IMR-90 (cell line): ENCODE data around the gene TJP1. TPM values are rescaled to one million over a fixed set of nuclear protein-coding genes. Genes with fewer than 3 reads are reported as not detected.
"Not testable (repeated sequence)": the region's sequence is repeated elsewhere in the genome, so short reads cannot be mapped to it uniquely, and the experiment has no call there.

Experiments used
- ATAC-seq: fragments of 200-7000 bp; cut with Tn5 transposase; 2 replicates; pipeline ENCODE4 v1.9.1; 2020; ENCODE audit warnings: low read depth, mild to moderate bottlenecking, moderate library complexity
- BruUV-seq: library from RNA; stranded (reverse); fragments of 400-500 nt; replicated peaks from 2 replicates; lab custom pipeline; 2021; lab: Mats Ljungman, UMichigan
- CTCF ChIA-PET: fragments of 300-600 bp; formaldehyde crosslinking; extraction: SDS; loops from one replicate; lab custom pipeline; 2021; ENCODE audit warnings: antibody characterized with exemption; lab: Yijun Ruan, JAX
- POLR2A ChIA-PET: fragments of 300-600 bp; sonication (Branson Sonifier 250); formaldehyde crosslinking; loops from one replicate; lab custom pipeline; 2022; ENCODE audit warnings: antibody characterized with exemption; ENCODE audit not compliant: unreplicated experiment; lab: Charles Lee
- DNase-seq: peaks from one replicate; pipeline ENCODE4 v3.0.0; 2013
- H2AFZ ChIP-seq: replicated peaks from 2 replicates; pipeline ENCODE3; 2013; ENCODE audit warnings: low read length, mild to moderate bottlenecking; ENCODE audit not compliant: poor library complexity
- H2AK5ac ChIP-seq: 2 replicates; pipeline ENCODE4 v1.6.1; 2013; ENCODE audit warnings: low read depth, low read length, inconsistent platforms
- H2AK9ac ChIP-seq: replicated peaks from 2 replicates; pipeline ENCODE3; 2013; ENCODE audit warnings: mild to moderate bottlenecking, low read depth, low read length, moderate library complexity; ENCODE audit not compliant: poor library complexity
- H2BK120ac ChIP-seq: 2 replicates; pipeline ENCODE4 v1.6.1; 2013; ENCODE audit warnings: low read depth, low read length, inconsistent platforms
- H2BK15ac ChIP-seq: 3 replicates; pipeline ENCODE4 v1.6.1; 2013; ENCODE audit warnings: low read depth, low read length, inconsistent platforms
- H2BK20ac ChIP-seq: 2 replicates; pipeline ENCODE4 v1.6.1; 2013; ENCODE audit warnings: low read depth, mild to moderate bottlenecking, inconsistent platforms, low read length, moderate library complexity
- H2BK5ac ChIP-seq: 2 replicates; pipeline ENCODE4 v1.6.1; 2013; ENCODE audit warnings: mild to moderate bottlenecking, low read depth, low read length, inconsistent platforms; ENCODE audit not compliant: poor library complexity, severe bottlenecking
- H3K14ac ChIP-seq: replicated peaks from 2 replicates; pipeline ENCODE4 v1.6.1; 2013; ENCODE audit warnings: low read depth, low read length, inconsistent platforms
- H3K18ac ChIP-seq: 2 replicates; pipeline ENCODE4 v1.6.1; 2013; ENCODE audit warnings: low read depth, low read length, control low read depth
- H3K23ac ChIP-seq: 2 replicates; pipeline ENCODE4 v1.6.1; 2013; ENCODE audit warnings: low read depth, low read length, inconsistent platforms
- H3K27ac ChIP-seq: 2 replicates; pipeline ENCODE4 v1.5.1; 2013; ENCODE audit warnings: mild to moderate bottlenecking, control low read depth, low read length; ENCODE audit not compliant: insufficient read depth
- H3K27me3 ChIP-seq: 2 replicates; pipeline ENCODE4 v1.6.1; 2013; ENCODE audit warnings: low read length; ENCODE audit not compliant: control insufficient read depth, insufficient read depth
- H3K36me3 ChIP-seq: 2 replicates; pipeline ENCODE4 v1.6.1; 2013; ENCODE audit warnings: low read length, mixed read lengths; ENCODE audit not compliant: control insufficient read depth, insufficient read depth
- H3K4ac ChIP-seq: 2 replicates; pipeline ENCODE4 v1.6.1; 2013; ENCODE audit warnings: low read depth, low read length, inconsistent platforms
- H3K4me1 ChIP-seq: 2 replicates; pipeline ENCODE4 v1.6.1; 2013; ENCODE audit warnings: low read length, mixed read lengths; ENCODE audit not compliant: control insufficient read depth, insufficient read depth
- H3K4me2 ChIP-seq: 2 replicates; pipeline ENCODE4 v1.6.1; 2013; ENCODE audit warnings: low read depth, mild to moderate bottlenecking, control low read depth, low read length, moderate library complexity
- H3K4me3 ChIP-seq: 2 replicates; pipeline ENCODE4 v1.5.1; 2013; ENCODE audit warnings: low read depth, mild to moderate bottlenecking, control low read depth, low read length, moderate library complexity; ENCODE audit not compliant: insufficient read depth
- H3K56ac ChIP-seq: 2 replicates; pipeline ENCODE4 v1.6.1; 2013; ENCODE audit warnings: low read length, inconsistent platforms; ENCODE audit not compliant: insufficient read depth; ENCODE audit errors: extremely low read depth
- H3K79me1 ChIP-seq, 2 experiments: 2 replicates each; pipeline ENCODE4 v1.6.1; 2013; ENCODE audit warnings: low read length in 2 of 2, inconsistent platforms in 1 of 2, low read depth in 1 of 2
- H3K9ac ChIP-seq: 2 replicates; pipeline ENCODE4 v1.6.1; 2013; ENCODE audit warnings: low read depth, low read length, control low read depth
- H3K9me1 ChIP-seq: 2 replicates; pipeline ENCODE4 v1.6.1; 2013; ENCODE audit warnings: low read length, inconsistent platforms; ENCODE audit not compliant: insufficient read depth
- H3K9me3 ChIP-seq: 2 replicates; pipeline ENCODE4 v1.6.1; 2013; ENCODE audit warnings: low read length; ENCODE audit not compliant: control insufficient read depth, insufficient read depth
- H4K20me1 ChIP-seq: 2 replicates; pipeline ENCODE4 v1.6.1; 2013; ENCODE audit warnings: low read length, inconsistent platforms; ENCODE audit not compliant: insufficient read depth
- H4K5ac ChIP-seq: 2 replicates; pipeline ENCODE4 v1.6.1; 2013; ENCODE audit warnings: mild to moderate bottlenecking, low read depth, low read length, control low read depth
- H4K8ac ChIP-seq, 2 experiments: 2 replicates each; pipeline ENCODE4 v1.6.1; 2013; ENCODE audit warnings: low read depth in 2 of 2, low read length in 2 of 2, control low read depth in 1 of 2, inconsistent platforms in 1 of 2
- H4K91ac ChIP-seq: 2 replicates; pipeline ENCODE4 v1.6.1; 2013; ENCODE audit warnings: low read depth, low read length, inconsistent platforms; ENCODE audit not compliant: insufficient read depth
- WGBS, 2 experiments: methylation state at CpG; one replicate each; pipeline versions ENCODE4 v1.1.5 to v1.1.7; 2013; ENCODE audit warnings: missing lambda C conversion rate in 2 of 2; ENCODE audit not compliant: insufficient read length in 1 of 2; ENCODE audit errors: extremely low coverage in 2 of 2; 5-methylcytosine and 5-hydroxymethylcytosine counted together
- dilution Hi-C: fragments of 300-500 bp; cut with HindIII; formaldehyde crosslinking; loops from one replicate; pipeline ENCODE4 v1.14.3; 2018; ENCODE audit warnings: low sequenced_read_pairs; ENCODE audit not compliant: unreplicated experiment
- in situ Hi-C: fragments of 300-500 bp; cut with MboI; formaldehyde crosslinking; loops from 3 replicates; pipeline ENCODE4 v1.14.3; 2019; ENCODE audit warnings: low sequenced_read_pairs, inconsistent platforms, mixed read lengths
- intact Hi-C: fragments of 100-400 bp; cut with micrococcal nuclease; formaldehyde crosslinking; loops from 2 replicates; pipeline ENCODE4 v1.10.0; 2022
- polyA plus RNA-seq, 3 experiments: library from polyadenylated mRNA; depleted of rRNA; stranded (reverse); fragments of >200 nt; gene quantifications; 2 replicates each; pipeline ENCODE4 v1.2.3, GENCODE V29; 2012; ENCODE audit warnings: low replicate concordance in 1 of 3
- total RNA-seq: library from RNA; depleted of rRNA; stranded (reverse); fragments of >200 nt; gene quantifications from 2 replicates; pipeline ENCODE4 v1.2.3, GENCODE V29; 2012

TJP1 gene
- total and polyA plus RNA-seq, 2 of the 4 experiments (the other 2 are of a cell fraction): 42.2 to 43.4 TPM

DNA sequence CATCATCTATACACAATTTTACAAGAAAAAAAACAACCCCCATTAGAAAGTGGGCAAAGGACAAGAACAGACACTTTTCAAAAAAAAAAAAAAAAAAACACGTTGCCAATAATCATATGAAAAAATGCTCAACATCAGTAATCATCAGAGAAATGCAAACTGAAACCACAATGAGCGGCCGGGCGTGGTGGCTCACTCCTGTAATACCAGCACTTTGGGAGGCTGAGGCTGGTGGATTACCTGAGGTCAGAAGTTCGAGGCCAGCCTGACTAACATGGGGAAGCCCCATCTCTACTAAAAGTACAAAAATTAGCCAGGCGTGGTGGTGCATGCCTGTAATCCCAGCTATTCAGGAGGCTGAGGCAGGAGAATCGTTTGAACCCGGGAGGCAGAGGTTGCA, 39.5 kb downstream of the TJP1 start:
- H3K4ac ChIP-seq, BruUV-seq, H3K9ac ChIP-seq, ATAC-seq, H3K27ac ChIP-seq, H3K27me3 ChIP-seq, intact Hi-C loops, H3K4me3 ChIP-seq, H3K9me1 ChIP-seq, H3K23ac ChIP-seq, H4K91ac ChIP-seq, H2BK5ac ChIP-seq, H3K4me2 ChIP-seq, DNase-seq, H3K4me1 ChIP-seq, H4K8ac ChIP-seq, H3K56ac ChIP-seq, H2BK120ac ChIP-seq, H4K5ac ChIP-seq, H3K9me3 ChIP-seq, H3K14ac ChIP-seq, dilution Hi-C loops, H2AFZ ChIP-seq, H2AK5ac ChIP-seq, H2AK9ac ChIP-seq, in situ Hi-C loops, H2BK20ac ChIP-seq, H2BK15ac ChIP-seq, H3K36me3 ChIP-seq, H3K18ac ChIP-seq: not testable (repeated sequence)
- POLR2A ChIA-PET: interaction anchor here (0.6 kb wide), 1 partner anchor 1524 kb away, joined by 3 read pairs; no protein-coding TSS in a partner anchor
- WGBS, 2 experiments: no CpG with 5 or more reads among the region's 8 CpGs
- peaks cover 49% of the 10 kb centered on the region for H4K20me1 ChIP-seq
- CTCF ChIA-PET: interaction anchor here (1.0 kb wide), 1 partner anchor 143 kb away, joined by 4 read pairs; no protein-coding TSS in a partner anchor
- H3K79me1 ChIP-seq: peaks cover 25 to 65% of the 10 kb centered on the region in 2 experiments
